Natural killer cell treated with Interleukin-12 subunit alpha and Interleukin-12 subunit beta and Interleukin-15 and Interleukin-18, amount 100 ng/mL, for 72 hours (primary cell): ENCODE results near the gene SAXO1. TPM values are rescaled to one million over a fixed set of nuclear protein-coding genes. Genes with fewer than 3 reads are reported as not detected.
A peak's percentile ranks its signal among the peaks of the same experiment; 100 is the strongest.
"Not testable (repeated sequence)": the region's sequence is repeated elsewhere in the genome, so short reads cannot be mapped to it uniquely, and the experiment has no call there.

Experiments
- ATAC-seq, 2 donors: fragments of 150-1000 bp; cut with Tn5 transposase in 1 of 2; sonication (Bioruptor Pico), chemical (Tn5 transposase) in 1 of 2; 2 replicates each; pipeline ENCODE4 v1.10.0; 2021
- DNase-seq: peaks from one replicate; pipeline ENCODE4 v3.0.0; 2022; ENCODE audit warnings: low spot score
- H3K27ac Mint-ChIP-seq, 2 donors: 1 replicate in 1 of 2; 2 replicates in 1 of 2; pipeline ENCODE4 v1.8.0; 2022; ENCODE audit warnings: mixed read lengths in 2 of 2, mild to moderate bottlenecking in 1 of 2, moderate library complexity in 1 of 2
- H3K27me3 Mint-ChIP-seq, 2 donors: 1 replicate in 1 of 2; 2 replicates in 1 of 2; pipeline ENCODE4 v1.8.0; 2022; ENCODE audit warnings: mixed read lengths in 2 of 2
- H3K36me3 Mint-ChIP-seq: one replicate; pipeline ENCODE4 v1.8.0; 2022; ENCODE audit warnings: mixed read lengths
- H3K4me1 Mint-ChIP-seq, 2 donors: 1 replicate in 1 of 2; 2 replicates in 1 of 2; pipeline ENCODE4 v1.8.0; 2022; ENCODE audit warnings: low read depth in 2 of 2, mixed read lengths in 2 of 2, mild to moderate bottlenecking in 1 of 2
- H3K4me3 Mint-ChIP-seq: one replicate; pipeline ENCODE4 v1.8.0; 2022; ENCODE audit warnings: mixed read lengths
- H3K9me3 Mint-ChIP-seq: 2 replicates; pipeline ENCODE4 v1.8.0; 2022; ENCODE audit warnings: mixed read lengths
- total RNA-seq, 2 donors: library from RNA; stranded (reverse); gene quantifications; one replicate each; pipeline ENCODE4 v1.2.3, GENCODE V29; 2022

SAXO1 gene
- total RNA-seq, 2 donors from 2014 or later = not detected

- H3K4me1 Mint-ChIP-seq = peaks cover 0 to 13% of the 10 kb centered on the region in 2 donors
- H3K27me3 Mint-ChIP-seq = peaks cover 16 to 30% of the 10 kb centered on the region in 2 donors
- H3K9me3 Mint-ChIP-seq = no peaks in the 10 kb centered on the region
- no peak for DNase-seq
- H3K36me3 Mint-ChIP-seq = no peaks in the 10 kb centered on the region
- H3K27ac Mint-ChIP-seq = no peak overlapping the region
- no peak overlapping the region for H3K4me3 Mint-ChIP-seq
- ATAC-seq = no peak
These were observed 6.6 kb downstream of the SAXO1 start for GRCh38 chr9:19026375-19026774.

- no peak for ATAC-seq
- no peak overlapping the region for H3K27ac Mint-ChIP-seq
- no peak for DNase-seq
- H3K9me3 Mint-ChIP-seq = no peaks in the 10 kb centered on the region
- H3K36me3 Mint-ChIP-seq = no peaks in the 10 kb centered on the region
- H3K4me3 Mint-ChIP-seq = no peak overlapping the region
- peaks cover 0 to 13% of the 10 kb centered on the region in 2 donors for H3K4me1 Mint-ChIP-seq
- peaks cover 9 to 18% of the 10 kb centered on the region in 2 donors for H3K27me3 Mint-ChIP-seq
These were observed 9.9 kb downstream of the SAXO1 start for GRCh38 chr9:19023078-19023477.

GRCh38 chr9:19022206-19022605, 10.8 kb downstream of the SAXO1 start:
- H3K4me3 Mint-ChIP-seq = peak overlapping the region; percentile 47
- H3K27ac Mint-ChIP-seq = no peak overlapping the region
- DNase-seq (no peak), ATAC-seq (peak in 1 of 2 donors; percentile 73)
- H3K9me3 Mint-ChIP-seq = no peaks in the 10 kb centered on the region
- peaks cover 0 to 13% of the 10 kb centered on the region in 2 donors for H3K4me1 Mint-ChIP-seq
- H3K27me3 Mint-ChIP-seq = peaks cover 7 to 18% of the 10 kb centered on the region in 2 donors
- no peaks in the 10 kb centered on the region for H3K36me3 Mint-ChIP-seq

GRCh38 chr9:19021649-19022048, 11.4 kb downstream of the SAXO1 start:
- ATAC-seq = peak in 1 of 2 donors; percentile 55
- H3K4me3 Mint-ChIP-seq = peak overlapping the region; percentile 47
- peaks cover 0 to 11% of the 10 kb centered on the region in 2 donors for H3K4me1 Mint-ChIP-seq
- peaks cover 5 to 18% of the 10 kb centered on the region in 2 donors for H3K27me3 Mint-ChIP-seq
- not testable (repeated sequence) for H3K9me3 Mint-ChIP-seq, H3K27ac Mint-ChIP-seq, H3K36me3 Mint-ChIP-seq, DNase-seq

- no peak for ATAC-seq
- H3K4me3 Mint-ChIP-seq = no peak overlapping the region
- H3K4me1 Mint-ChIP-seq = peaks cover 0 to 6% of the 10 kb centered on the region in 2 donors
- no peak overlapping the region for H3K27ac Mint-ChIP-seq
- H3K27me3 Mint-ChIP-seq = peaks cover 5 to 18% of the 10 kb centered on the region in 2 donors
- H3K9me3 Mint-ChIP-seq = no peaks in the 10 kb centered on the region
- no peaks in the 10 kb centered on the region for H3K36me3 Mint-ChIP-seq
- no peak for DNase-seq
These were observed 12.0 kb downstream of the SAXO1 start for GRCh38 chr9:19020886-19021455.

- no peak for DNase-seq
- H3K27ac Mint-ChIP-seq = no peak overlapping the region
- H3K36me3 Mint-ChIP-seq = no peaks in the 10 kb centered on the region
- peaks cover 0 to 6% of the 10 kb centered on the region in 2 donors for H3K4me1 Mint-ChIP-seq
- H3K27me3 Mint-ChIP-seq = peaks cover 2 to 11% of the 10 kb centered on the region in 2 donors
- no peaks in the 10 kb centered on the region for H3K9me3 Mint-ChIP-seq
- H3K4me3 Mint-ChIP-seq = no peak overlapping the region
- no peak for ATAC-seq
These were observed 14.8 kb downstream of the SAXO1 start for GRCh38 chr9:19018201-19018600.

- Mint-ChIP-seq H3K9me3 (no peaks in the 10 kb centered on the region), H3K4me3 (no peak overlapping the region), H3K36me3 (no peaks in the 10 kb centered on the region), H3K27ac (no peak overlapping the region), H3K27me3 (no peaks in the 10 kb centered on the region), H3K4me1 (no peaks in the 10 kb centered on the region)
- DNase-seq (no peak), ATAC-seq (no peak)
These were observed 23.5 kb downstream of the SAXO1 start for GRCh38 chr9:19009391-19009965.

GRCh38 chr9:19000133-19000532, 32.9 kb downstream of the SAXO1 start:
- Mint-ChIP-seq H3K4me3 (no peak overlapping the region), H3K9me3 (no peaks in the 10 kb centered on the region), H3K27me3 (peaks cover 10 to 13% of the 10 kb centered on the region in 2 donors), H3K27ac (no peak overlapping the region), H3K4me1 (no peaks in the 10 kb centered on the region), H3K36me3 (no peaks in the 10 kb centered on the region)
- no peak for ATAC-seq
- no peak for DNase-seq

GRCh38 chr9:18999173-18999785, 33.7 kb downstream of the SAXO1 start:
- ATAC-seq (no peak), DNase-seq (no peak)
- H3K36me3 Mint-ChIP-seq = no peaks in the 10 kb centered on the region
- no peaks in the 10 kb centered on the region for H3K4me1 Mint-ChIP-seq
- no peak overlapping the region for H3K27ac Mint-ChIP-seq
- H3K9me3 Mint-ChIP-seq = no peaks in the 10 kb centered on the region
- no peak overlapping the region for H3K4me3 Mint-ChIP-seq
- H3K27me3 Mint-ChIP-seq = peaks cover 10 to 13% of the 10 kb centered on the region in 2 donors

GRCh38 chr9:18997151-18997550, 35.9 kb downstream of the SAXO1 start:
- ATAC-seq (no peak), DNase-seq (no peak)
- Mint-ChIP-seq H3K36me3 (no peaks in the 10 kb centered on the region), H3K4me1 (no peaks in the 10 kb centered on the region), H3K27ac (no peak overlapping the region), H3K27me3 (peaks cover 5 to 13% of the 10 kb centered on the region in 2 donors), H3K4me3 (no peak overlapping the region), H3K9me3 (no peaks in the 10 kb centered on the region)

GRCh38 chr9:18996211-18996610, 36.8 kb downstream of the SAXO1 start:
- no peaks in the 10 kb centered on the region for H3K9me3 Mint-ChIP-seq
- ATAC-seq (no peak), DNase-seq (no peak)
- H3K27ac Mint-ChIP-seq = no peak overlapping the region
- no peaks in the 10 kb centered on the region for H3K4me1 Mint-ChIP-seq
- H3K27me3 Mint-ChIP-seq = peaks cover 0 to 5% of the 10 kb centered on the region in 2 donors
- H3K4me3 Mint-ChIP-seq = no peak overlapping the region
- H3K36me3 Mint-ChIP-seq = no peaks in the 10 kb centered on the region

GRCh38 chr9:18994263-18994916, 38.6 kb downstream of the SAXO1 start:
- Mint-ChIP-seq H3K4me1 (no peaks in the 10 kb centered on the region), H3K4me3 (no peak overlapping the region), H3K27me3 (peaks cover 0 to 5% of the 10 kb centered on the region in 2 donors), H3K27ac (no peak overlapping the region), H3K36me3 (no peaks in the 10 kb centered on the region), H3K9me3 (no peaks in the 10 kb centered on the region)
- ATAC-seq = no peak
- DNase-seq = no peak

GRCh38 chr9:18991197-18991596, 41.8 kb downstream of the SAXO1 start:
- H3K4me3 Mint-ChIP-seq, H3K4me1 Mint-ChIP-seq, ATAC-seq, DNase-seq, H3K9me3 Mint-ChIP-seq, H3K27me3 Mint-ChIP-seq, H3K36me3 Mint-ChIP-seq, H3K27ac Mint-ChIP-seq: not testable (repeated sequence)

GRCh38 chr9:18990494-18990893, 42.5 kb downstream of the SAXO1 start:
- DNase-seq (no peak), ATAC-seq (no peak)
- H3K4me1 Mint-ChIP-seq = no peaks in the 10 kb centered on the region
- H3K4me3 Mint-ChIP-seq = no peak overlapping the region
- H3K36me3 Mint-ChIP-seq = no peaks in the 10 kb centered on the region
- H3K9me3 Mint-ChIP-seq = no peaks in the 10 kb centered on the region
- no peak overlapping the region for H3K27ac Mint-ChIP-seq
- H3K27me3 Mint-ChIP-seq = no peaks in the 10 kb centered on the region
